Endothelial cell of umbilical vein (primary cell): ENCODE results near the gene ACP2. TPM values are rescaled to one million over a fixed set of nuclear protein-coding genes. Genes with fewer than 3 reads are reported as not detected.

ENCODE experiments used
- BruUV-seq: library from RNA; stranded (reverse); fragments of 400-500 nt; replicated peaks from 2 replicates; lab custom pipeline; 2021; lab: Mats Ljungman, UMichigan
- CTCF ChIA-PET: fragments of 300-600, 350-600 bp; sonication (Branson Sonifier 250); formaldehyde crosslinking; loops from one replicate; lab custom pipeline; 2021; ENCODE audit warnings: antibody characterized with exemption, inconsistent platforms; lab: Charles Lee
- POLR2A ChIA-PET: fragments of 300-600, 350-600 bp; sonication (Branson Sonifier 250); formaldehyde crosslinking; loops from one replicate; lab custom pipeline; 2021; ENCODE audit warnings: antibody characterized with exemption, inconsistent platforms; lab: Charles Lee
- DNase-seq: peaks from one replicate; pipeline ENCODE4 v3.0.0-alpha.2; 2011; ENCODE audit warnings: low read depth, low spot score
- FAIRE-seq: peaks from 2 replicates; lab custom pipeline; 2011; peaks lifted over from hg19 to GRCh38; lab: Jason Lieb, UNC
- H2AFZ ChIP-seq: 2 replicates; pipeline ENCODE4 v1.6.0; 2012; ENCODE audit warnings: low read depth, low read length, control low read depth, inconsistent platforms
- H3K27ac ChIP-seq: 2 replicates; pipeline ENCODE4 v1.5.1; 2011; ENCODE audit warnings: low read depth, mild to moderate bottlenecking, control low read depth, low read length, moderate library complexity; ENCODE audit not compliant: insufficient read depth
- H3K27me3 ChIP-seq, 2 experiments: 2 replicates each; pipeline versions ENCODE4 v1.6.0 to v1.6.1; 2011; ENCODE audit warnings: low read length in 2 of 2, mixed read lengths in 1 of 2; ENCODE audit not compliant: control insufficient read depth in 2 of 2, insufficient read depth in 2 of 2
- H3K36me3 ChIP-seq, 2 experiments: 2 replicates in 1 of 2; 3 replicates in 1 of 2; pipeline ENCODE4 v1.5.1; 2011; ENCODE audit warnings: low read length in 2 of 2, mild to moderate bottlenecking in 1 of 2, moderate library complexity in 1 of 2; ENCODE audit not compliant: control insufficient read depth in 2 of 2, insufficient read depth in 2 of 2; ENCODE audit errors: extremely low read depth in 1 of 2
- H3K4me1 ChIP-seq: 3 replicates; pipeline ENCODE4 v1.5.1; 2011; ENCODE audit warnings: mild to moderate bottlenecking, low read length; ENCODE audit not compliant: control insufficient read depth, insufficient read depth; ENCODE audit errors: extremely low read depth
- H3K4me2 ChIP-seq: 2 replicates; pipeline ENCODE4 v1.6.1; 2011; ENCODE audit warnings: low read length, control low read depth, mixed read lengths; ENCODE audit not compliant: insufficient read depth
- H3K4me3 ChIP-seq, 3 experiments: fragments of 200-600 bp in 1 of 3; sonication (generic), shearing (Covaris generic) in 1 of 3; replicated peaks in 1 of 3; 2 replicates each; pipeline ENCODE4 v1.5.1; 2011 to 2016; ENCODE audit warnings: control low read depth in 3 of 3, low read length in 3 of 3, mild to moderate bottlenecking in 2 of 3, inconsistent platforms in 1 of 3, low read depth in 1 of 3, moderate library complexity in 1 of 3; ENCODE audit not compliant: insufficient read depth in 1 of 3
- H3K79me2 ChIP-seq: 2 replicates; pipeline ENCODE4 v1.6.0; 2012; ENCODE audit warnings: low read length, inconsistent platforms; ENCODE audit not compliant: control insufficient read depth, insufficient read depth
- H3K9ac ChIP-seq: replicated peaks from 2 replicates; pipeline ENCODE3; 2011; ENCODE audit warnings: low read length, control low read depth; ENCODE audit not compliant: insufficient read depth; ENCODE audit errors: extremely low read depth
- H3K9me1 ChIP-seq: replicated peaks from 3 replicates; pipeline ENCODE4 v1.6.0; 2011; ENCODE audit warnings: mild to moderate bottlenecking, low read length; ENCODE audit not compliant: control insufficient read depth, insufficient read depth; ENCODE audit errors: extremely low read depth
- H3K9me3 ChIP-seq: replicated peaks from 2 replicates; pipeline ENCODE4 v1.5.1; 2012; ENCODE audit warnings: low read length, inconsistent platforms; ENCODE audit not compliant: control insufficient read depth, insufficient read depth
- H4K20me1 ChIP-seq: replicated peaks from 2 replicates; pipeline ENCODE3; 2011; ENCODE audit warnings: mild to moderate bottlenecking, low read length; ENCODE audit not compliant: control insufficient read depth, insufficient read depth; ENCODE audit errors: extremely low read depth
- CTCF ChIP-seq, 2 donors: IDR thresholded peaks; 1 replicate in 1 of 2; 2 replicates in 1 of 2; pipeline ENCODE4 v1.5.1; 2011; ENCODE audit warnings: low read length in 2 of 2, mild to moderate bottlenecking in 2 of 2, moderate library complexity in 2 of 2, control low read depth in 1 of 2, inconsistent platforms in 1 of 2, low read depth in 1 of 2; ENCODE audit not compliant: insufficient read depth in 1 of 2; ENCODE audit errors: extremely low read depth in 1 of 2
- EZH2 ChIP-seq: IDR thresholded peaks from 2 replicates; pipeline ENCODE4 v1.6.1; 2012; ENCODE audit warnings: borderline replicate concordance, low read depth, mild to moderate bottlenecking, moderate library complexity, low read length, inconsistent platforms; ENCODE audit not compliant: severe bottlenecking
- FOS ChIP-seq: IDR thresholded peaks from 2 replicates; pipeline ENCODE4 v1.6.1; 2011; ENCODE audit warnings: mild to moderate bottlenecking, low read length, moderate library complexity, borderline replicate concordance; ENCODE audit not compliant: insufficient read depth
- GATA2 ChIP-seq: IDR thresholded peaks from 2 replicates; pipeline ENCODE4 v1.7.0; 2011; ENCODE audit warnings: low read depth, mild to moderate bottlenecking, moderate library complexity, mixed read lengths, low read length; ENCODE audit not compliant: insufficient read length, insufficient read depth
- JUN ChIP-seq: IDR thresholded peaks from 2 replicates; pipeline ENCODE4 v1.6.1; 2011; ENCODE audit warnings: borderline replicate concordance, low read depth; ENCODE audit not compliant: insufficient read length, insufficient read depth
- MAX ChIP-seq: IDR thresholded peaks from 2 replicates; pipeline ENCODE4 v1.6.1; 2011; ENCODE audit not compliant: insufficient read depth, insufficient read length
- POLR2A ChIP-seq: IDR thresholded peaks from 2 replicates; pipeline ENCODE4 v1.6.1; 2012; ENCODE audit warnings: low read depth, mild to moderate bottlenecking, control low read depth, low read length
- dilution Hi-C: fragments of 300-500 bp; cut with MboI; formaldehyde crosslinking; loops from one replicate; pipeline ENCODE4 v1.15.0; 2019; ENCODE audit warnings: low sequenced_read_pairs; ENCODE audit not compliant: extremely low pct_ligation_motif_present
- intact Hi-C: fragments of 100-400 bp; cut with micrococcal nuclease; formaldehyde crosslinking; loops from one replicate; pipeline ENCODE4 v1.10.0; 2022
- polyA plus RNA-seq, 4 experiments: library from polyadenylated mRNA; depleted of rRNA in 3 of 4; stranded (reverse) in 3 of 4; unstranded in 1 of 4; fragments of >200 nt; gene quantifications; 2 replicates each; pipeline versions ENCODE4 v1.2.1 to v1.2.3, GENCODE V29; 2011 to 2012; ENCODE audit warnings: missing spikeins in 1 of 4
- total RNA-seq: library from RNA; stranded (reverse); gene quantifications from 2 replicates; pipeline ENCODE4 v1.2.3, GENCODE V29; 2021

The ACP2 gene
- total and polyA plus RNA-seq, 2 donors (not counting 3 experiments of a cell fraction or from before 2014, with no cell fraction given): 35.6 to 49.2 TPM

- ChIA-PET POLR2A (no interaction called here), CTCF (interaction anchor here (1.5 to 4.8 kb wide), 8 partner anchors 12 to 81 kb away, joined by 5 to 67 read pairs (median 16); partner anchors contain the start of genes ACP2, ARFGAP2, DDB2 and PACSIN3)
- H3K9me3 ChIP-seq: no peaks in the 10 kb centered on the region
- no peak overlapping the region for H3K9ac ChIP-seq
- no TSS peak for BruUV-seq
- DNase-seq (no peak), FAIRE-seq (no peak)
- dilution Hi-C loops: no loop called here
- intact Hi-C loops: no loop called here
- no peaks in the 10 kb centered on the region for H3K79me2 ChIP-seq
- H4K20me1 ChIP-seq: no peaks in the 10 kb centered on the region
- TF ChIP-seq JUN (no peak), POLR2A (no peak), FOS (no peak), EZH2 (no peak), MAX (no peak)
- H3K4me2 ChIP-seq: no peak overlapping the region
- H3K4me3 ChIP-seq: no peak overlapping the region
- no peaks in the 10 kb centered on the region for H3K36me3 ChIP-seq
- H3K4me1 ChIP-seq: peaks cover 20% of the 10 kb centered on the region
- H3K9me1 ChIP-seq: no peaks in the 10 kb centered on the region
- no peak overlapping the region for H2AFZ ChIP-seq
- H3K27me3 ChIP-seq: no peaks in the 10 kb centered on the region
- H3K27ac ChIP-seq: no peak overlapping the region
Measured at GRCh38 chr11:47260366-47260765, 11.8 kb upstream of the ACP2 start.

- Histone ChIP-seq H3K4me3 (no peak overlapping the region), H2AFZ (no peak overlapping the region), H3K79me2 (no peaks in the 10 kb centered on the region), H3K9ac (no peak overlapping the region), H3K27me3 (no peaks in the 10 kb centered on the region), H3K4me1 (peaks cover 22% of the 10 kb centered on the region), H3K4me2 (no peak overlapping the region), H4K20me1 (no peaks in the 10 kb centered on the region), H3K36me3 (no peaks in the 10 kb centered on the region), H3K9me1 (no peaks in the 10 kb centered on the region), H3K27ac (no peak overlapping the region), H3K9me3 (no peaks in the 10 kb centered on the region)
- TF ChIP-seq FOS: no peak
- TF ChIP-seq GATA2: no peak
- peak; percentile 75 to 80 for TF ChIP-seq CTCF (IDR thresholded peaks at IDR 0.05; ENCODE audit: extremely low read depth in 1 of 2, insufficient read depth in 1 of 2, low read depth in 1 of 2, low read length in 2 of 2)
- FAIRE-seq (peak; percentile 86), DNase-seq (peak; percentile 57)
- BruUV-seq: no TSS peak
- dilution Hi-C loops: no loop called here
- ChIA-PET POLR2A (interaction anchor here (1.5 kb wide), 1 partner anchor 11 kb away, joined by 5 read pairs; the partner anchor contains the start of gene ACP2), CTCF (interaction anchor here (0.5 to 4.8 kb wide), 27 partner anchors 9 to 157 kb away, joined by 3 to 67 read pairs (median 5); partner anchors contain the start of genes ACP2, ARFGAP2, DDB2 and MADD)
- intact Hi-C loops: loop anchor here (1.0 to 2.0 kb wide), 2 partner anchors 82 to 95 kb away; no protein-coding TSS in a partner anchor
Measured at GRCh38 chr11:47259232-47259977, 10.8 kb upstream of the ACP2 start.
